Activated CD4-positive, alpha-beta T cell treated with anti-CD3 and anti-CD28 coated beads, Interleukin-10, Interleukin-2, amounts not matched to agents 100 ng/mL and 50 ng/mL, durations not matched to agents 16 hours and 8 hours (primary cell): ENCODE measurements around the gene AP1S1.
"Not testable (repeated sequence)": the region's sequence is repeated elsewhere in the genome, so short reads cannot be mapped to it uniquely, and the experiment has no call there.

Experiments used
- DNase-seq: peaks from one replicate; pipeline ENCODE4 v3.0.0-alpha.2; 2020

Gene AP1S1

DNA sequence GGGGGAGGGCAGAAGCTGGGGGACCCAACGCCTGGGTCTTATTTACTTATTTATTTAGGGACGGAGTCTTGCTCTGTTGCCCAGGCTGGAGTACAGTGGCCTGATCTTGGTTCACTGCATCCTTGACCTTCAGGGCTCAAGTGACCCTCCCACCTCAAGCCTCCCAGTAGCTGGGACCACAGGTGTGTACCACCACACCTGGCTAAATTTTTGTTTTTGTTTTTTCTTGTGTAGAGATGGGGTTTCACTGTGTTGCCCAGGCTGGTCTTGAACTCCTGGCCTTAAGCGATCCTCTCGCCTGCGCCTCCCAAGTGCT, 48.3 kb downstream of the AP1S1 start:
- DNase-seq = no peak

DNA sequence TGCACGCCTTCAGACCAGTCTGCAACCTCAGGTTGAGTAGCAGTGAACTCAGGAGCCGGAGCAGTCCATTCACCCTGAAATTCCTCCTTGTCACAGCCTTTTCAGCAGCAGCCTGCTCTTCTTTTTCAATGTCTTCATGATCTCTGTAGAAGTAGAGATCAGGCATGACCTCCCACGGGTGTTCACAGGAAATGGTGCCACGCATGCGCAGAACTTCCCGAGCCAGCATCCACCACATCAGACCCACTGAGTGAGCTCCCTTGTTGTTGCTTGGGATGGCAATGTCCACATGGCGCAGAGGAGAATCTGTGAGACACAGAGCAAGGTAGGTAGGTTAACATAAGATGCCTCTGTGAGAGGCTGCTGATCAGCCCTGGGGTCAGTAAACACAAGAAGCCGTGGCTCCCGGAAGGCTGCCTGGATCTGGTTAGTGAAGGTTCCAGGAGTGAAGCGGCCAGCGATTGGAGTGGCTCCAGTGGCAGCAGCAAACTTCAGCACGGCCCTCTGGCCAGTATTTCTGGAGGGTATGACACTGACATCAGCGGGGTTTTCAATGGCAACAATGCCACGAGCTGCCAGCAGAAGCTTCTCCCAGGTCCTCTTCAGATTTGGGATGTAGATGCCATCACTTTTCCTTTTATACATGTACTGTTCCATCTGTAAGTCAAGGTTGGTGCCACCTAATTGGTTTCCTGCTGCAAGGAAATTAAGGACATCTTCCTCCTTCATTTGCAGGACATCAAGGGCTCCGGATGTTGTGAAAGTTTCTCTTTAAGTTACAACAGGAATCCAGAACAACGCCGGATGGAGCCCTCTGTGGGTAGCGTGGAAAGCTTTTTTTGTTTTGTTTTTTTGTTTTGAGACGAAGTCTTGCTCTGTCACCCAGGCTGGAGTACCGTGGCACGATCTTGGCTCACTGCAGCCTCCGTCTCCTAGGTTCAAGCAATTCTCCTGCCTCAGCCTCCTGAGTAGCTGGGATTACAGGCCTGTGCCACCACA, 49.8 kb downstream of the AP1S1 start:
- not testable (repeated sequence) for DNase-seq

DNA sequence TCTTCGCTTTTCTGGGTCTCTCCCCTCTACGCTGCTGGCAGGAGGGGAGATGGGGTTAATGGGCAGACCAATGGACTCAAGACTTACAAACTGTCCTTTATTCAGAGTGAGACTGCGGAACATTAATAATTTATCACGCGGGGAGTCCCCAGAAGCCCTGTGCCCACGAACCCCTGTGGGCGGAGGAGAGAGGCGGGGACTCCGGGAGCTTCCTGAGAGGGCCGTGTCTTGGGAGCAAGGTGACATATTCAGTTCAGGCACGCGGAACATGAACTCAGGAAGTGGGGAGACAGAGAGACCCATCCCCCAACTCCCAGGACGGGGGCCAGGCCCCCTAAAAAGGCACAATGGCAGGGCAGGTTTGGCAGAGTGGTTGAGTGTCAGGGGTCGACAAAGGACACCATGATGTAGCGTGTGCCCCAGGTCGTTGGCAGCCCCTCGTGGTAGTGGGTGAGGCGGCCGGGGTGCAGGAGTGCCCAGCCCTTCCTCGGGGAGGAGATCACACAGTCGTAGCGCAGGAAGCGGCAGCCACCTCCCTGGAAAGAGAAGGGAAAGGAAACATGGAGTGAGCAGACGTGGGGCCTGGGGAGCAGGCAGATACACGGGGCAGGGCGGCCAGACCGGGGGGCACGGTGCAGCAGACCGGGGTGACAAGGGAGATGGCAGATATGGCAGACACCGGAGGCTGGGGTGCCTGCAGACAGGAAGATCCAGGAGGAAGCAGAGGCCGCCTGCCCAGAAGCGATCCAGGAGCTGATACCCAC, 51.8 kb downstream of the AP1S1 start:
- no peak for DNase-seq

DNA sequence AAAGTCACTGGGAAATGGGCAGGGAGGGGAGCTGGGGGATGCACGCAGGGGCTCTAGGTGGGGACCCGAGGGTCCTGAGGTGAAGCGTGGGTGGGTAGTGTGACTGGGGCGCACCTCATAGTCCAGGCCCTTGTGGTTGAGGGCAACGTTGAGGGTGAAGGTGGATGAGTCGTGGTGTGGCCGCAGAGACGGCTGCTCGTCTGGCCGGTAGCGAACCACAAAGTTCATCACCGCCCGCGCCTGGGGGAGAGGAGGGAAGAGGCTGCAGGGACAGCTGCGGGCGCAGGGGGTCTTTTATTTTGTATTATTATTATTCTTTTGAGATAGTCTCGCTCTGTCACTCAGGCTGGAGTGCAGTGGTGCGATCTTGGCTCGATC, 52.4 kb downstream of the AP1S1 start:
- DNase-seq = no peak

DNA sequence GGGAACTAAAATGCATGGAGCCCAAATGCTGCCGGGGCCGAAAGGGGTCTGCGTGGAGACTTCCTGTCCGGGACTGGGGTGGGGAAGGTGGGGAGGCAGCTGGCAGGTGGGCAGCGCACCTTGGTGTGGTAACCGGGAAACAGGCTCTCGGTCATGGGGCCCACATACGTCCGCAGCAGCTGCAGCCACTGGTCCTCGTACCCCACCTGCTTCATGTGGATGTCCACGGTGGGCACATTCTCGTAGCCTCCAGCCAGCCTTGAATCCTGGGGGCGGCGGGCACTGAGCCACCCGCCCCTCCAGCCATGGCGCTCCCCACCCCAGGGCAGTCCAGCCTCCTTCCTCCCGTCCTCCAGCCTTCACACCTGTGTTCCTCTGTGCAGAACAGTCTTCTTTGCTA, 53.2 kb downstream of the AP1S1 start:
- no peak for DNase-seq

DNA sequence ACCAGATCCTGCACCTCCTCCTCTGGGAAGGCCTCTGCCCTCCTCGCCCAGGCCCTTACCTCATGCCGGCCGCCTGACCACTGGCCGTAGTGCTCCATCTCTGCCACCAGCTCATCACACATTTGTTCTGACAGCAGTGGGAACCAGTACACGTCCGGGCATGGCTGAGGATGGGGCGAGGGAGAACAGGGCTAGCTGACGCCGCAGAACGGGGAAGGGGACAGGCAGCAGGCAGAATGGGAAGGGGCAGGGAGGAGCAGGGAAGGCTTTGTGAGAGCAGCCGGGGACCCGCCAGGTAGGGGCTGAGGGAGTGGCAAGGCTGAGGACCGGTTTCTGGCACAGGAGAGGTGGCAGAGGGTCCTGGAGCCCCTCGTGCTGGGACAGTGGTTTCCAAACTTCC, 54.5 kb downstream of the AP1S1 start:
- no peak for DNase-seq

DNA sequence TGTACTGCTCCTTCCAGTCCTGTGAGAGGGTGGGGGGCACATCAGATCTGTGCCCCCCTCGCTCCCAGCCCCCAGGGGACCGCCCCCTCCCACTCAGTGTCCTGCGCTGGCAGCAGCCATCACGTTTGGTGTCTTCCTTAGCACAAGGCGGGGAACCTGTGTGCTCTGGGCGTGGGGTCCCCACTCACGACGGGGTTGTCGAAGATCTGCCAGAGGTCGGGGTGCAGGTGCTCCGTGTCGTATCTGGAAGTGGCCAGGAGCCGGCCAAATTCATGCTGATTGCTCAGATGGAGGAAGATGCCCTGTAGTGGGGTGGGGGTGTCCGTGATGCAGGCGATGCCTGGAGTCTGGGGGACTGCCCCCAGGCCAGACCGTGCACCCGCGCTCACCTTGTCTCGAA, 55.9 kb downstream of the AP1S1 start:
- DNase-seq = no peak
